ENCODE data around the gene DGKE.

- TF ChIP-seq POLR2A (IDR thresholded peaks at IDR 0.05; ENCODE audit: low read depth, low read length) (no peak), POU2F2 (IDR thresholded peaks at IDR 0.05; ENCODE audit: low read depth, low read length) (no peak), TAF1 (IDR thresholded peaks at IDR 0.05; ENCODE audit: low read depth, low read length) (no peak), POLR2AphosphoS5 (IDR thresholded peaks at IDR 0.05; ENCODE audit: low read depth, low read length) (no peak), SPI1 (IDR thresholded peaks at IDR 0.05; ENCODE audit: low read depth, low read length) (no peak), PAX5 (IDR thresholded peaks at IDR 0.05; ENCODE audit: insufficient read depth, low read length, severe bottlenecking) (no peak)
Measured at GRCh38 chr17:56817066-56817465, 16.9 kb upstream of the DGKE start.
